ENCODE data around the gene CEP72.

- TF ChIP-seq, protein P1, sequence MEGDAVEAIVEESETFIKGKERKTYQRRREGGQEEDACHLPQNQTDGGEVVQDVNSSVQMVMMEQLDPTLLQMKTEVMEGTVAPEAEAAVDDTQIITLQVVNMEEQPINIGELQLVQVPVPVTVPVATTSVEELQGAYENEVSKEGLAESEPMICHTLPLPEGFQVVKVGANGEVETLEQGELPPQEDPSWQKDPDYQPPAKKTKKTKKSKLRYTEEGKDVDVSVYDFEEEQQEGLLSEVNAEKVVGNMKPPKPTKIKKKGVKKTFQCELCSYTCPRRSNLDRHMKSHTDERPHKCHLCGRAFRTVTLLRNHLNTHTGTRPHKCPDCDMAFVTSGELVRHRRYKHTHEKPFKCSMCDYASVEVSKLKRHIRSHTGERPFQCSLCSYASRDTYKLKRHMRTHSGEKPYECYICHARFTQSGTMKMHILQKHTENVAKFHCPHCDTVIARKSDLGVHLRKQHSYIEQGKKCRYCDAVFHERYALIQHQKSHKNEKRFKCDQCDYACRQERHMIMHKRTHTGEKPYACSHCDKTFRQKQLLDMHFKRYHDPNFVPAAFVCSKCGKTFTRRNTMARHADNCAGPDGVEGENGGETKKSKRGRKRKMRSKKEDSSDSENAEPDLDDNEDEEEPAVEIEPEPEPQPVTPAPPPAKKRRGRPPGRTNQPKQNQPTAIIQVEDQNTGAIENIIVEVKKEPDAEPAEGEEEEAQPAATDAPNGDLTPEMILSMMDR (IDR thresholded peaks at IDR 0.05; ENCODE audit: poor library complexity), result no peak
- TF ChIP-seq EZH2 (IDR thresholded peaks at IDR 0.05; ENCODE audit: borderline replicate concordance) (no peak), EZH2phosphoT487 (IDR thresholded peaks at IDR 0.05; ENCODE audit: low read depth, severe bottlenecking, unreplicated experiment) (no peak)
These were observed 72.6 kb downstream of the CEP72 start for GRCh38 chr5:684751-685216.

Measured in hepatocyte (in vitro differentiated cells).